Measurements from ENCODE around the gene SLC25A33.

Gene SLC25A33

DNA sequence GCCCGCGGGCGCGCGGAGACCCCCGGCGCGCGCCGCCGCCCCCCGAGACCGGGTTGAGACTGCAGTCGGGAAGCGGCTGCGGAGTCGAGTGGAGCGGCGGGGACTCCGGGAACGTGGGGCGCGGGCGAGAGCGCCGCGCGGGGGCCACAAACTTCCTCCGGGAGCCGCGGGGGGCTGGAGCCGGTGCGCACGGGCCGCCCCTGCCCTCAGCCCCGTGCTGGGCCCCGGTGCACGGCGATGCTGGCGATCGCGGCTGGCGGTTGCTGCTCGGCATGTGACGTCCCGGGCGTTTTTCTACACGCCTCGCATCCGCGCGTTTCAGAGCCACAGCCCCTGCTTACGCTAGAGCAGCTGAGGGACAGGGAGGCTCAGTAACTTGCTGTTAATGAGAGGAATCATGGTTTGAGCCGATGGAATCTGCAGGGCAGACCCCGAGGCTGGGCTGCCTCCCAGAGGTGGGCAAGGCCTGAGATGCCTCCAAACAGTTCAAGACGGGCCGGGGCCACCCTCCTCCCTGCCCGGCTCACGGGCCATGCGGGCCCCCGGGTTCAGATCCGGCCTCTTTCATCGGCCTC, 50.0 kb downstream of the SLC25A33 start:
- DNase-seq: peak; percentile 50

DNA sequence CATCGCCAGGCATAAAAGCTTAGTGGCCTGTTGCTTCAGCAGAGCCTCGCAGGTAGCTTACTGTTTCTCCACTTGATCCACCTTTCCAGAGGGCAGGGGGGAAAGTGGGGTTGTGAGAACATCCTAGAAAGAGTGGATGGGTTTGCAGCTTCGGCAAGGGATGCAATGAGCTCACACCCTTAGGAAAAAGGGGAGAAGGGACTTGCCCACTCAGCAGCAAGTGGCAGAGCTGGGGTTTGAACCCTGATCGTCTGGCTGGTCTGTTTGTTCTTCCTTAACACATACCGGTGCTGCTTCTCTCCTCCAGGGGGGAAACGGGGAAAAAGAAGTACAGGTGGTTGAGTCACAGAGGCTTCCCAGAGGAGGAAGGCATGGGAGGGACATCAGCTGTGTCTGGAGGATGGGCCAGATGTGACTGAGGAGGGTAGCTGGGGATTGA, 50.5 kb downstream of the SLC25A33 start:
- DNase-seq: peak; percentile 39

DNA sequence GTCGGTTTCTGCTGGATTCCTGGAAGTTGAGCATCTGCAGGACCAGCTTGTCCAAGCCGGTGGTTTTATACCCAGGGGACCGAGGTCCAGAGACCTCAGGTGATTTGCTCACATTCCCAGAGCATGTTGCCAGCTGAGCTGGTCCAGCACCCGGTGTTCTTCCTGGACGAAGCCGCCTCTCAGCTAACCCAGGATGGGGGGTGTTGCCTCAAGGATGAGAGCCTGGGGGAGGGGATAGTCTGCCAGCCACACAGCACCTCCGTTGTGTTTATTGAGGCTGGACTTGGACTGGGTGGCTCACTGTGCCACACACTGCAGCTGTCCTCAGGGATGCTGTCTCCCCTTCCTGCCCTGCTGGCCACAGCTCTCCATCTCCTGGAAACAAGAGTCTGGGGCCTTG, 50.9 kb downstream of the SLC25A33 start:
- DNase-seq: no peak

DNA sequence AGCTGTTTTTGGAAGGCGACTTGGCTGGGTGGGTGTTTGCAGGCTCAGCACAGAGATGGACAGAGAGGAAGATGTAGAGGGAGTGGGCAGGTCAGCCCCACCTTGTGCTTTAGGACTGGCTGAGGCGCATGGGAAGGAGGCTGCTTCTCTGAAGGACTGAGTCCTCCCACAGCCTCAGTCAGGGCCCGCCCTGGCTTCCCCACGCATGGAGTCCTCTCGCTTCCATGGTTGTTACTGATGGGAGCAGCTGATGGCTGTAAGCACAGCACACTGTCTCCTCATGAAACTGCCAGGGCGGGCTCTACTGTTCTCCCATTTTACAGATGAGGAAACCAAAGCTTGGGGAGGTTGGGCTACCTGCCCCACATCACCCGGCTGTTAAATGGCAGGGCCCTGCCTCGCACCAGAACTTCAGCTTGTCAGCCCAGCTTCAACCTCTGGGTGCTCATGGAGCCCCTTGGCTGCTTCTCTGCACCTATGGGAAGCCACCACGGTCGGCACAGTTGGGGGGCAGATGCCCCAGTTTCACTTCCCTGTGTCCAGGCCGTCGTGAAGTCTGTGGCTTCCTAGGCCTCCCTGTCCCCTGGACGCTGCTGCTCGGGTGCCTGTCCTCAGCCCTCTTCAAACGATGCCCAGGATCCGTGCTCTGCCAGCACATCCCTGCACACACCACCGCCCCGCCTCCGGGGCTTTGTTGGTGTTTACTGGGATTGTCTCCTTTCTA, 51.8 kb downstream of the SLC25A33 start:
- DNase-seq: no peak

DNA sequence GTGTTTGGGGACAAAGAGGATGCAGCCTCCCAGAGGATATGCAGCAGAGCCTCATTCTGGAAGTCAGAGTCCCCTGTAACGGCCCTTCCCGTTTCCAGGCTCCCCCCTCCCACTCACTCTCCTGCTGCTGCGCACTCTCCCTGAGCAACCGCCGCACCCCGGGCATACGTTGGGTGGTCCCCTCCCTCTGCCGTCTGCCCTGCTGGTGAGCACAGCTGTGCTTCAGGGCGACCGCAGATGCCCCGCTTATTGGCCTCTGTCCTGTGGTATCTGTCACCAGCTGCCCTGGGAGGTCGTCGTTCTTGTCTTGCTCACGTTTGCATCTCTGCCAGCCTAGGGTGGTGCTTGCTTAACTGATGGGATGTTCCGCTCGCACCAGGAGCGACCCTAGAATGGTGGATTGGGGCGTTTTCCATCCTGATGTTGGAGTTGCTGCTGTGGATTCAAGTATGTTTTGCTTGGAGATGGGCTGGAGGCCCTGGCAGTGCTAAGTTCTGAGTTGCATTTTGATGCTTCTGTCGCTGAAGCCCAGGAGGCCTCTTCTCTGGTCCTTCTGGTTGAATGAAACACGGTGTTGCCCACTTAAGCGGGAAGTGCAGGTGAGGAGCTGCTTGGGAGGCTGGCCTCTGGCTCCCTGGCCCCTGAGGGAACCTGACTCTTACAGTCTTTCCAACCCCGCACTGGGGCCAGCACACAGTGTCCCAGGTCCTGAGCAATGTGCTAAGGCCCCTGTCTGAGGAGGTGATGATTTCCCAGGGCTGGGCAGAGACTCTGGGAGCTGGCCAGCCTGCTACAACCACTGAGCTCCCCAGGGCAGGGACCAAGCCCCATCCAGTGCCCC, 52.6 kb downstream of the SLC25A33 start:
- DNase-seq: no peak

DNA sequence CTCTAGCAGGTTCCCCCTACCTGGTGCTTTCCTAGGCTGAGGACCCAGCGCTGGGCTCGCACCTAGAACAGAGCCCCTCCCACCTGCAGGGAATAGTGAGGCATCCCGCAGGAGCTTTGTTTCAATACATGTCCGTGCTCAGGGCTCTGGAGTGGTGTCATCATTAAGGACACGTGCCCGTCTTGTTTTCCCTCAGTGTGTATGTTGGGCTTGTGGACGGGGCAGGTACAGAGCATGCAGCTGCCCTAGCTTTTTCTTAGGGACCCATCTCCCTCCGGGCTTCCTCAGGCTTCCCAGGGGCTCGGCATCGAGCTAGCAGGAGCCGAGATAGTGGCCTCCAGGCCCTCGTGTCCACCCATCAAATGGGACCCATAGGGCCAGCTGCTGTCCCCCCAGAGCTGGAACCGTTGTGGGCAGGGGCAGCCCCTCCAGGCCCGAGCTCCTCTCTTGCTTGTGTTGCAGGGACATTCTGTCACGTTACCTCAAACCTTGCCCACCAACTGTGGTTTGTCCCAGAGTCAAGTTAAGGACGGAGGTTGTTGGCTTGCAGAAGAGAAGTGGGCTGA, 53.3 kb downstream of the SLC25A33 start:
- no peak for DNase-seq

DNA sequence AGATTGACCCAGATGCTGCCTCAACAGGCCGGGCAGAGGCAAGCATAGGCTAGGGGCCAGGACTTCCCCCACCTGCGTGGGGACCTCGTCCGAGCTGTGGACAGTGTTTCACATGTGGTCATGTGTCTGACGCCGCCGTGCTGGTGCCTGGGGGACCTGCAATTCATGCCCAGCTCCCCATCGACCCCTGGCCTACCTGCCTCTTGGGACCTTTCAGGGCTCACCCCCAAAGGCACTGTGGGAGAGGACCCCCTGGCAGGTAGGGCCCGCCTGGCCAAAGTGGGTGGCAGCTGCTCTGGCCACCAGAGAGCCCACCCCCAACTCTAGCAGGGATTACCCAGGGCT, 53.9 kb downstream of the SLC25A33 start:
- DNase-seq: no peak

DNA sequence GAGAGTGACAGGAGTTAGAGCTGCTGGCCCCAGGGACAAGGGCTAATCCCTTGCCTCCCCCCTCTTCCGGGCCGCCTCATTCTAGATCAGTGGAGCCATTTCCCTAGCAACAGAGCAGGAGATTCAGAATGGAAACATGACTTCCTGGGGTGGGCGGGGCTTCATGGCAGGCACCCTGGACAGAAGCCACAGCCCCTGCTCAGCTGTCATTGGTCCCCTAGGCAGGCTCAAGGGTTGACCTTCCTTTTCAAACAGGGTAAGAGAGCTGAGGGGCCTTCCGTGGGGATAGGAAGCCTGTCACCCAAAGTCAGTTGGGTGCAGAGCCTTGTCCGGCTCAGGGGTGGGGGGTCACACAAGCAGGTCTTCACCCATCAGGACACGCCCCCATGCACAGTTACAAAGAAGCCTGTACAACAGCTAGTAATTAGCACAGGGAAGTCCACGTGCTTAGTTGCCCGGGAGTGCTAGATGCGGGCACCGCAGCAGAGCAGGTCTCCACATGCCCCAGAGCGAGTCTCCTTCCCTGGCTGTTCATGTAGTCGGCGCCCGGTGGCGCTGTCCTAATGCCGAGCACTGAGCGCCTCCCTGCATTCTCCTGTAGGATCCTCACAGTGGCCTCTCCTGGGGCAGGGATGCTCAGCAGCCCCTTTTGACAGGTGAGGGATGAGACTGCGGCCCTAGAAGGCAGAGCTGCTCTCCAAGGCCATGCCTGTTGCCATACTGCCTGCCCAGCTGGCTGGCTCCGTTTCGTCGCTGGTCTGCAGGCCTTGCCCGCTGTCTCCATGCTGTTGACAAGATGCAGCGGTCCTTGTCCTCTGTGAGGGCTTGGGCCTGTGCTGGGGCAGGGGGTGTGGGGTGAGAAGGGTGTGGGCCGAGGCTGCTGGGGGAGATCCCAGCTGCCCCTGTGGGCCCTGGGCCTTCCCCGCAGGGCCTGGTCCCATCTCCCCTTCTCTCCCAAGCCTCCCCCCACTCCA, 54.5 kb downstream of the SLC25A33 start:
- peak; percentile 91 for DNase-seq

DNA sequence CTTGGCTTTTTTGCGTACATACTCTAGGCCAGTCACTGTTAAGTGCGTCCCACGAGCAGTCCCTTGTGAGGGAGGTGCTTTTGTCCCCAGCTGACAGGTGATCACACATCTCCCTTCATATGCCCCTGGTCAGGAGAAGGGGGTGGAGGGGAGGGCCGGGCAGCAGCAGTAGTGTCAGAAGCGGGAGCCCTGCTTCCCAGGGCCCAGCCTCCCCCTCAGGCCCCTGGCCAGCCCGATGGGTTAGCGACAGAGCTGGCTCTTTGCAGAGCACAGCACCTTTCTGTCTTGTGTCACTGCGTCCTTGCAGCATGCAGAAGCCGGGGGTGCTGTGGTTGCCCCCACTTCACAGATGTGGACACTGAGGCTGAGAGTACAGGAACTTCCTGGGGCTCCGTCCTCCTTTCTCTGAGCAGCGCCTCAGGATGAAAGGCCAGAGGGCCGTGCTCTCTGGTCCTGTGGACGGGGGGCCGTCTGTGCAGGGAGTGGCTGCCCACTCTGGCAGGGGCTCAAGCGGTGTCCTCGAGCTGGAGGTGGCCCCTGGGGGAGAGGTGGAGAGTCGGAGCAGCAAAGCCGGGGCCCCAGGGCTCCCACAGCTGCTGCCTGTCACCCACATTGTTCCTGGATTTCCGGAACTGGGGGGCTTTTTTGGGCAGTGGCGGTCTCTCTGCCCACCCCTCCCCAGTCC, 55.3 kb downstream of the SLC25A33 start:
- no peak for DNase-seq

DNA sequence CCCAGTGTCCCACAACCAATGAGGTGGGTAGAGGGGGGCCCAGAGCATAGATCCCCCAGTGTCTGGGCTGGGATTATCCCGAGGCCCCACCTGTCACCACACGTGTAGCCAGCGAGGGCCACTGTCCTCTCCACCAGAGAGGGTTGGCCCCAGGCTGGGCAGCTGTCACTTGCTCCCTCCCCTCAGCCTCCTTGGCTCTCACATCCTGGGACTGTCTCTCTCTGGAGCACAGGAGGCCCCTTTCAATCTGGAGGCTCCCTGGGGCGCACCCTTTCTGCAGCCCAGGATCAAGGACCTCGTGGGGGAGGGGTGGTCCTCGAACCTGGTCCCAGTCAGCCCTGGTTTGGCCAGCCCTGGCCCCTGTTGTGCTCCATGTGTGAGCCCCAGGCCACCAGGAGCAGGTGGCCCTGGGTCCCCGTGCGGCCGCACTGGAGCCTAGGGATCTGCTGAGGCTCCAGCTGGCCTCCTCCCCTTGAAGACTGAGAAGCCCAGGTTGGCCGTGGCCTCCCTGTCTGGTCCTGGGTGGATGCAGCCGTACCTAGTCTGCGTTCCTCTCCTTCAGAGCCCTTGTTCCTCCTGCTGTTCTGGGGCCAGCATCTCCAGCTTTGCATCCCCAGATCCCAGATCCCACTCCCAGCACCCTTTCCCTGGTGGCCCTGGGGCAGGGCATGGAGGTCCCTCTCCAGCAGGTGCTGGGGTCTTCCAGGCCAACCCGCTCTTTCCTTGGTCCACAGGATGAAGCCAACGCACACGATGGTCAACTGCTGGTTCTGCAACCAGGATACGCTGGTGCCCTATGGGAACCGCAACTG, 56.1 kb downstream of the SLC25A33 start:
- no peak for DNase-seq

DNA sequence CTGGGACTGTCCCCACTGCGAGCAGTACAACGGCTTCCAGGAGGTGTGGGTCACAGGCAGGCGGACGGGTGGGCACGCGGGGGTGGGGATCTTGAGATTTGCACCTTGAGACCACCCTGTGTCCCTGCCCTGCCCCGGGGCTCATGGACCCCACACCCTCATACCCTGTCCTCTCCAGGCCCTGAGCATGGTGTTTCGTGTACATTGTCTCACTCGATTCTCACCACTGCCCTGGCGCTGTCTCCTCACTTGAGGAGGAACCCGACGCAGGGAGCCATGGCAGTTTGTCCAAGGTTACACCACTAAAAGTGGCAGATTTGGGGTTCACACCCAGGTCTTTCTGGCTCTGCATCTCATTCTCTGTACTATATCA, 56.7 kb downstream of the SLC25A33 start:
- DNase-seq: no peak

DNA sequence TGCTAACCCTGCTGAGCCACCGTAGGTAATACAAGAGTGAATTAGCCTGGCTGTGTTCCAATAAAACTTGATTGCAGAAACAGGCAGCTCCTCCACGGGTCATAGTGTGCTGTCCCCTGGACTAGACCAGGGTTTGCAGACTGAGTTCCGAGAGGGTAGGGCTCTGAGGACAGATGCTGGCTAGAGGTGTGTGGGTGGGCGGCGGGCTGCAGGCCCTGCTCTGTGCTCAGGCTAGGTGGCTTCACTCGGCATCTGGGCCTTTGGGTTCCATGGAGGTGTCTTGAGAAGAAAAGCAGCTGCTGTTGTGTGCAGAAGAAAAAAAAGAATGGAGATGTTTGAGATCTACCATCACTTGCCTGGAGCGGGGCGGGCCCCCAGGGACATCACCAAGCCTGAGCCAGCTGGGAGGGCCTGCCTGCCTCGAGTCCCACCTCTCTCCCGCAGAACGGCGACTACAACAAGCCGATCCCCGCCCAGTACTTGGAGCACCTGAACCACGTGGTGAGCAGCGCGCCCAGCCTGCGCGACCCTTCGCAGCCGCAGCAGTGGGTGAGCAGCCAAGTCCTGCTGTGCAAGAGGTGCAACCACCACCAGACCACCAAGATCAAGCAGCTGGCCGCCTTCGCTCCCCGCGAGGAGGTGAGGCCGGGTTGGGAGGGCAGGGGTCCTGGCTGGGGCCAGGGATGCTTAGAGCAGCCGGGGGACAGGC, 57.3 kb downstream of the SLC25A33 start:
- peak; percentile 3 for DNase-seq

DNA sequence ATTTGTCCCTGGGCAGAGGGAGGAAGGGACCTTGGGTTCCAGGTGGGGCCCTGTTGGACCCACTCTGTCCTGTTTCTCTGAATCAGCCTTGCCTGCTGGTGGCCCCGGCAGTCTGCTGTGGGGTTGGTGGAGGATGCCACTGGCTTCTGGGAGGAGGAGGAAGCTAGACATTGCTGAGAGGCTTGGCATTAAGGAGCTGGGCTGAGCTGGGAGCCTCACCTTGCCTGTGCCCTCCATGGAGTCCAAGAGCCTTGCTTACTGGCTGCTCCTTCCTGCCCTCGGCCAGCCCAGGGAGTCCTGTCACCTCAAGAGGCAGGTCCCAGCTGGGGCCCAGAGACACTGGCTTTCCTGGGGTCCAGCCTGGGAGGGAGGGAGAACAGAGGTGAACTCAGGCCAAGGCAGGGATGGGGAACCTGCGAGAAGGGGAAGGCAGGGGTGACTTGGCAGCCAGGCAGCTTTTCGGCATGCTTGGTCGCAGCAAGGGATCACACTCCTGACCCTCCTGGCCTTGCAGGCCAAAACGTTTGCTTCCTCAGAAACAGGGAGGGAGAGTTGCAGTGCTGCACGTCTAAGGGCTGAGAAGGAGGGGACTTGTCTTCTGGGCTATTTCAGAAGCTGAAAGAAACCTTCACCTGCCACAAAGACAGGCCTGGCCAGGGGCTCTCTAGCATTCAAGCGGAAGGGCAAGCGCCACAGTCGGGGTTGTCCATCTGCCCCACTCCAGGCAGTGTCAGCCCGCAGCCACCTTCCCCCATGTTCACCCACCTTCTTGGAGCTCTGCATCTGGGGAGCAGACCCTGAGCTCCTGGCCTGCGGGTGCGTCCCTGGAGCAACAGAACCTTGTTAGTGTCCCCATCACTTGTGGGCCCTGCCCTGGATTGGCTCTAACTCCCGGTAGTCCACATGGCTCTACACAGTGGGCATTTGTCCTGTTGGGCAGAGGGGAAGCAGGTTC, 58.4 kb downstream of the SLC25A33 start:
- DNase-seq: no peak

DNA sequence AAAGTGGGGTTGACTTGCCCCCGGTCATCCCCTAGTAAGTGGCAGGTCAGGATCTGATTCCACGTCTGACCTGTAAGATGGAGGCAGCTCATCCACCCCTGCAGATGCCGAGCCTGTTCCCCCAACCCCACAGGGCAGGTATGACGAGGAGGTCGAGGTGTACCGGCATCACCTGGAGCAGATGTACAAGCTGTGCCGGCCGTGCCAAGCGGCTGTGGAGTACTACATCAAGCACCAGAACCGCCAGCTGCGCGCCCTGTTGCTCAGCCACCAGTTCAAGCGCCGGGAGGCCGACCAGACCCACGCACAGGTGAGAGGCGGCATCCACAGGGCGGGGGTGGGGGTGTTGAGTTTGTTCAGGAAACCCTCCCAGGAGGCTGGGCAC, 59.0 kb downstream of the SLC25A33 start:
- DNase-seq: no peak

DNA sequence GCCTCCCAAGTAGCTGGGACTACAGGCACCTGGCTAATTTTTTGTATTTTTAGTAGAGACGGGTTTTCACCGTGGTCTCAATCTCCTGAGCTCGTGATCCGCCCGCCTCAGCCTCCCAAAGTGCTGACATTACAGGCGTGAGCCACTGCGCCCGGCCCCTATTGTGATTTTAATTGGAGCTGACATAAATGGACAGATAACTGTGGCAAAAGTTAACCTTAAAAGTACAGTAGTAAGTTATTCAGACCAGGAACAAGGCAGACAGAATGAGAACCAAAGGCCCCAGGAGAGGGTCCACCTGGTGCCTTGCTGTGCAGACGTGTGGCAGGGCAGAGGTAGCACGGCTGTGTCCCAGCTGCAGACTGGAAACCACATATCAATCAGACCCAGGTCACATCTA, 60.5 kb downstream of the SLC25A33 start:
- DNase-seq: no peak

DNA sequence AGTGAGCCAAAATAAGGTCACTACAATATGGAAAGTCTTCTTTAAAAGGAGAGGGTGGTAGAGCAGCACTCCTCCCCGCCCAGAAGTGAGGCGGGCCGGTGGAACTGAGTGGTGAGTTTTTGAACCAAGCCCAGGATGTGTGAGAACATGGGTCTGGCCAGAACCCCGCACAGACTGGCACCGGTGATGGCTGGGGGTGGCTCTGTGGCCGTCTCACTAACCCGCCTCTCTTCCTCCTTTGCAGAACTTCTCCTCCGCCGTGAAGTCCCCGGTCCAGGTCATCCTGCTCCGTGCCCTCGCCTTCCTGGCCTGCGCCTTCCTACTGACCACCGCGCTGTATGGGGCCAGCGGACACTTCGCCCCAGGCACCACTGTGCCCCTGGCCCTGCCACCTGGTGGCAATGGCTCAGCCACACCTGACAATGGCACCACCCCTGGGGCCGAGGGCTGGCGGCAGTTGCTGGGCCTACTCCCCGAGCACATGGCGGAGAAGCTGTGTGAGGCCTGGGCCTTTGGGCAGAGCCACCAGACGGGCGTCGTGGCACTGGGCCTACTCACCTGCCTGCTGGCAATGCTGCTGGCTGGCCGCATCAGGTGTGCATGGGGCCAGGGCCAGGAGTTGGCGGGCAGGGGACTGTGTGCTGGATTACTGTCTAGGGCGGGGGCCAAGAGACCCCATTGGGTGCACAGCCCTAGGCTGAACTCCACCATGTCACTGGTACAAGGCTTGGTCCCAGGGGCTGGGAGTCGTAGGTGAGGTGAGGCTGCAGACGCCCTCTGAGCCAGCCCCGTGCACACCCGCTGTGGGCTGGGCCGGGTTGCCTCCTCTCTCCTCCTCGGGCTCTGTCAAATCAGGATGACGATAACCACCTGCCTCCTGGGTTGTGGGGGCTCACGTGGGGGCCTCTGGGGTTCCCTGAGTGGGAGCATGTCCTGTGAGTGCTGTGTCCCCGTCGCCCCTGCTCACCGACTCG, 61.9 kb downstream of the SLC25A33 start:
- no peak for DNase-seq

DNA sequence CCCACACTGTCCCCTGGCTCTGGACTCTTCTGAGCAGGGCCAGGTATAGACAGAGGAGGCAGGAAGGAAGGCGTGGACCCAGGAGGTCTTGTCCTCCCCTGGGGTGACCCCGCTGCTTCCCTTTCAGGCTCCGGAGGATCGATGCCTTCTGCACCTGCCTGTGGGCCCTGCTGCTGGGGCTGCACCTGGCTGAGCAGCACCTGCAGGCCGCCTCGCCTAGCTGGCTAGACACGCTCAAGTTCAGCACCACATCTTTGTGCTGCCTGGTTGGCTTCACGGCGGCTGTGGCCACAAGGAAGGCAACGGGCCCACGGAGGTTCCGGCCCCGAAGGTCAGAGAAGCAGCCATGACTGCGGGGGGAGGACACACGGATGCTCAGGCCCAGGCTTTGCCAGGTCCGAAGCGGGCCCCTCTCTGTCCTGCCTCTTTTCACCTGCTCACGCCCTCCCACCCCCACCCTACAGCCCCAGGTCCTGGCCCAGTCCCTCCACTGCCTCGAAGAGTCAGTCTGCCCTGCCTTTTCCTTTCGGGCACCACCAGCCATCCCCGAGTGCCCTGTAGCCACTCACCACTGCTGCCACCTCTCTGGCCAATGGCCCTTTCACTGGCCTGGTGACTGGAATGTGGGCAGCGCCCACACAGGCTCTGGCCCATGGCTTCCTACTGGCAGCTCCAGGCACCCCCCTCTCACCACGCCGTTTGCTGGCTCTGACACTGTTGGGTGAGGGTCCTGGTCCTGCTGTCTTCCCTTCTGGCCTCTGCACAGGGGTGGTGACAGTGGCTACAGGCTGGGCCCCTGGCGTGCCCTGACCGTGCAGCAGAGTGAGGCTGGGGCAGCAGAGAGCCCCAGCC, 62.9 kb downstream of the SLC25A33 start:
- no peak for DNase-seq
